Lower leg skin (tissue), 4 donors: Measurements from ENCODE around the gene ARHGDIB. TPM values are rescaled to one million over a fixed set of nuclear protein-coding genes. Genes with fewer than 3 reads are reported as not detected.
A peak's percentile ranks its signal among the peaks of the same experiment; 100 is the strongest.

ENCODE experiments used
- DNase-seq, 2 donors: peaks; one replicate each; pipeline ENCODE4 v3.0.0-alpha.2; 2019; ENCODE audit warnings: low spot score in 2 of 2
- H3K4me3 ChIP-seq: fragments of 200-600 bp; sonication (generic); 2 replicates; pipeline ENCODE4 v1.5.1; 2017; ENCODE audit warnings: mild to moderate bottlenecking, low read depth; ENCODE audit not compliant: poor library complexity, severe bottlenecking
- POLR2A ChIP-seq, 2 donors: fragments of 450-650 bp; IDR thresholded peaks; one replicate each; pipeline ENCODE4 v1.6.1; 2016 to 2017; ENCODE audit warnings: antibody characterized with exemption in 2 of 2, mild to moderate bottlenecking in 1 of 2, moderate library complexity in 1 of 2
- WGBS, 2 donors: methylation state at CpG; one replicate each; pipeline ENCODE4 v1.1.5; 2018; 5-methylcytosine and 5-hydroxymethylcytosine counted together
- intact Hi-C: fragments of 100-400 bp; cut with DNase I; formaldehyde crosslinking; loops from one replicate; pipeline ENCODE4 v1.15.0; 2023; ENCODE audit warnings: low total_unique reads
- total RNA-seq, 4 donors: library from RNA; depleted of rRNA; stranded (reverse); fragments of >200 nt; gene quantifications; one replicate each; pipeline ENCODE4 v1.1.0, GENCODE V29; 2016
- TF ChIP-seq, protein P1 (sequence below), 3 donors: fragments of 450-650 bp; IDR thresholded peaks; one replicate each; pipeline ENCODE4 v1.5.1; 2016; ENCODE audit warnings: antibody characterized with exemption in 3 of 3, mild to moderate bottlenecking in 3 of 3, moderate library complexity in 2 of 3

The ARHGDIB gene
- total RNA-seq, 4 donors from 2014 or later: 44.9 to 84.7 (median 82.1) TPM

- no peak for TF ChIP-seq POLR2A (IDR thresholded peaks at IDR 0.05)
- TF ChIP-seq, protein P1, sequence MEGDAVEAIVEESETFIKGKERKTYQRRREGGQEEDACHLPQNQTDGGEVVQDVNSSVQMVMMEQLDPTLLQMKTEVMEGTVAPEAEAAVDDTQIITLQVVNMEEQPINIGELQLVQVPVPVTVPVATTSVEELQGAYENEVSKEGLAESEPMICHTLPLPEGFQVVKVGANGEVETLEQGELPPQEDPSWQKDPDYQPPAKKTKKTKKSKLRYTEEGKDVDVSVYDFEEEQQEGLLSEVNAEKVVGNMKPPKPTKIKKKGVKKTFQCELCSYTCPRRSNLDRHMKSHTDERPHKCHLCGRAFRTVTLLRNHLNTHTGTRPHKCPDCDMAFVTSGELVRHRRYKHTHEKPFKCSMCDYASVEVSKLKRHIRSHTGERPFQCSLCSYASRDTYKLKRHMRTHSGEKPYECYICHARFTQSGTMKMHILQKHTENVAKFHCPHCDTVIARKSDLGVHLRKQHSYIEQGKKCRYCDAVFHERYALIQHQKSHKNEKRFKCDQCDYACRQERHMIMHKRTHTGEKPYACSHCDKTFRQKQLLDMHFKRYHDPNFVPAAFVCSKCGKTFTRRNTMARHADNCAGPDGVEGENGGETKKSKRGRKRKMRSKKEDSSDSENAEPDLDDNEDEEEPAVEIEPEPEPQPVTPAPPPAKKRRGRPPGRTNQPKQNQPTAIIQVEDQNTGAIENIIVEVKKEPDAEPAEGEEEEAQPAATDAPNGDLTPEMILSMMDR (IDR thresholded peaks at IDR 0.05): no peak
- intact Hi-C loops: no loop called here
- 74 to 79% methylated on average over 5 of the region's 5 CpGs for WGBS, 2 donors
- no peak overlapping the region for H3K4me3 ChIP-seq
- DNase-seq: no peak
Observed at GRCh38 chr12:14900521-14901227, 60.7 kb downstream of the ARHGDIB start.

- DNase-seq: no peak
- intact Hi-C loops: no loop called here
- 39 to 47% methylated on average over 7 of the region's 7 CpGs for WGBS, 2 donors
- TF ChIP-seq, protein P1 (IDR thresholded peaks at IDR 0.05): no peak
- TF ChIP-seq POLR2A (IDR thresholded peaks at IDR 0.05): no peak
- H3K4me3 ChIP-seq: no peak overlapping the region
Observed at GRCh38 chr12:14896521-14897169, 64.8 kb downstream of the ARHGDIB start.

DNA sequence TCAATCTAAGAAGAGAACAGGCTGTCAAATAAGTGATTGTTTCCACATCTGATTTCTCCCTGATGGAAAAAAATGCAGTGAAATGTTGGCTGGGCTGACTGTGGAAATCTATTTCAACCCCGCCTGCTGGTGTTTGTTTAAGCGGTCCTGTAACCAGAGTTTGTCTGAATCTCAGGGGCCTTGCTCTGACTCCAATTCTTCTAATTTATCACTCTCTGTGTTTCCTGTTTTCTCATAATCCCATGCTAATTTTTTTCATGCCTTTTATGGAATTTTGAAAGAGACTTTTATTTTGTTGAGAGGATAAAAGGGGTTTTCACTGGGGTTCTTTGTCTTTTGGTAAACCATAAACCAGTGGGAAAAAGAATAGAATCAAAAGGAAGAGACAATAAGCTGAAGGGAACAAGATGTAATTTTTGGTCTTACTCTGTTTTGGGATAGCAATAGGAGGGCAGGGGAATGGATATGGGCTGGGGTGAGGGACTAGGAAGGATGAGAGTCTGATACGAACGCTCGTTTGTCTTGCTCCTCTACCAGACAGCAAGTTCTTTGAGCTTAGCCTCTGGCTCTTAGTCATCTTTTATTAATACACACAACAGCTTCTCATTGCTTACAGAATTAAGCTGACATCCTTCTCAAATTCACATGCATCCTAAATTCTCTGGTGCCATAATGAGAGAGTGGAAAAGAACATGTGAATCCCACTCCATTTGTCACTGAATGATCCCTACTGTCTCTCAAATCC is 67.7 kb downstream of the ARHGDIB start:
- intact Hi-C loops: no loop called here
- H3K4me3 ChIP-seq: no peak overlapping the region
- TF ChIP-seq, protein P1 (IDR thresholded peaks at IDR 0.05): no peak
- no peak for TF ChIP-seq POLR2A (IDR thresholded peaks at IDR 0.05)
- WGBS, 2 donors: 42 to 43% methylated on average over 5 of the region's 5 CpGs
- DNase-seq: peak in 1 of 2 donors; percentile 44

GRCh38 chr12:14892726-14893505 is 68.5 kb downstream of the ARHGDIB start:
- intact Hi-C loops: no loop called here
- peak in 1 of 2 donors; percentile 68 for DNase-seq
- 57 to 58% methylated on average over 7 of the region's 7 CpGs for WGBS, 2 donors
- TF ChIP-seq, protein P1 (IDR thresholded peaks at IDR 0.05): no peak
- no peak for TF ChIP-seq POLR2A (IDR thresholded peaks at IDR 0.05)
- no peak overlapping the region for H3K4me3 ChIP-seq

Other genes with a start within 250 kb of the ARHGDIB start
- gene WBP11, start 158.1 kb downstream of the ARHGDIB start, total RNA-seq: 10 to 100 TPM; 12.1 to 23.2 (median 21.0) TPM
- under 1 TPM in 2 of 4 donors, not detected in 2; 0.49 to 0.62 TPM for gene C12orf60, start 157.9 kb downstream of the ARHGDIB start, total RNA-seq
- under 1 TPM in 1 of 4 donors, not detected in 3; 0.34 TPM for gene SMCO3, start 147.4 kb downstream of the ARHGDIB start, total RNA-seq
- gene ART4, start 118.1 kb downstream of the ARHGDIB start, total RNA-seq: under 1 TPM in 3 of 4 donors, not detected in 1; 0.17 to 0.42 (median 0.17) TPM
- gene MGP, start 75.7 kb downstream of the ARHGDIB start, total RNA-seq: 100 to 1,000 TPM in 2 of 4 donors, 10 to 100 TPM in 2; 42.8 to 143 (median 80.2) TPM
- 1 to 10 TPM in 2 of 4 donors, under 1 TPM in 2; 0.47 to 3.5 (median 1.6) TPM for gene ERP27, start 23.1 kb downstream of the ARHGDIB start, total RNA-seq
- not detected for gene PDE6H, start 11.4 kb upstream of the ARHGDIB start, total RNA-seq